GM18502 (cell line): ENCODE measurements around the gene IGFL1.
"Not testable (repeated sequence)": the region's sequence is repeated elsewhere in the genome, so short reads cannot be mapped to it uniquely, and the experiment has no call there.

Experiments used
- ATAC-seq: cut with Tn5 transposase; IDR thresholded peaks from one replicate; pipeline ENCODE4 v1.9.1; 2021; ENCODE audit warnings: mild to moderate bottlenecking; ENCODE audit not compliant: unreplicated experiment, poor library complexity

The IGFL1 gene

DNA sequence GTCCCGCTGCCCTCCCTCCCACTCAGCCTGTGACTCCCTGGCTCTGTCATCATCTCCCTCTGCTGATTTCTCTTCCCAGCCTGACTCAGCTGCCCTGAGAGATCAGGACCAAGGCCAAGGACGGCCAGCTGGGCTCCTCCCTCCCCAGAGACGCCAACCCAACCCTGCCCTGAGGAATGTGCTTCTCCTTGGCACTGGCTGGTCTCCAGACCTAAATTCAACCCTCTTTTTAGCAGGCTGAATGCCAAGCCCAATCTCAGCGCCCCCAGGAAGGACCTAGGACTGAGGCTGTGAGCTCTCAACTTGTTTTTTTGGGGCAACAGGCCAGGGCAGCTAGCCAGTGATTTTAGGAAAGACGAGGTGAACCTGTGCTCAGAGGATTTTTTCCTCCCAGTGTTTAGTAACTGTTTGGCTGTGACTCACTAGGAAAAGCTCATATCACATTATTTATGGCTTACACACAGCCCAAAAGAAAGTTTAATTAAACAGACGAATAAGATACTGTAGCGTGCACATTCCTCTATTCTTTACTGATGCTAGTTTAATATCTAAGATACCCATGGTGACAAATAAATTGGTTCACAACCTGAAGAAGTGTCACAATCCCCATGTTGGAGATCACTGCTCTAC is 7.4 kb upstream of the IGFL1 start:
- ATAC-seq: no peak

DNA sequence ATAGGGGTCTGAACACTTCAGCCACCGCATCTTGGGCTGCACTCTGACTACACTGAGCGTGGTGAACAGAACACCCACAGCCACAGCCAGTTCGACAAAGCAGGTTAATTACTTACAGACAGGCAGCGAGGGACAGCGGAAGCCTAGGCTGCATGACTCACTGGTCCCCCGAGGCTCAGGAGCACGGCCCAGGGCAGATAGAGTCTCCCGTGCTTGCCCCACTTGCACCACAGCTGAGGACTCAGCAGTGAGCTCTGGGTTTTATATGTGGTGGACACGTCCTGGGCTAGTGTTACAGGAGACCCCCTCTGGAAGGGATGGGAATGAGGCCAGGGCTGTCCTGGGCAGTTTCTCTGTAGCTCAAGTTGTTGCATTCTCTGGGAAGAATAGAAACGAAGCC is 5.8 kb upstream of the IGFL1 start:
- not testable (repeated sequence) for ATAC-seq

DNA sequence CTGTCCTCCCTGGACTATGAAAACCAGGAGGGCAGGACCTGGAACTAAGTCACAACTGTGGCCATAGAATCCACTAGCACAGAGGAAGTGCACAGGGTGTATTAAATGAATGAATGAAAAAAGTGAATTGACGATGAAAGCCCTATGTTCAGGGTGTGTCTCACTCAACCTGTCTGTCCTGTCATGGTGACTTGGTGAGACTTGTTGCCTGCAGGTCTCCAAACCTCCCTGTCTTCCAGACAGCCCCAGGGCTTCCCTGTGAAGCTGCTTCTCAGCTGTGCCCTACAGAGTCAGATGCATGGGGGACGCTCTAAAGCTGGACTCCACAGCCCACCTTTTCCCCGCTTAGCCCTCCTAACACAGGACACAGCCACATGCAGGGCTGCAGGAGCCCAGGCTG is 4.8 kb upstream of the IGFL1 start:
- no peak for ATAC-seq

DNA sequence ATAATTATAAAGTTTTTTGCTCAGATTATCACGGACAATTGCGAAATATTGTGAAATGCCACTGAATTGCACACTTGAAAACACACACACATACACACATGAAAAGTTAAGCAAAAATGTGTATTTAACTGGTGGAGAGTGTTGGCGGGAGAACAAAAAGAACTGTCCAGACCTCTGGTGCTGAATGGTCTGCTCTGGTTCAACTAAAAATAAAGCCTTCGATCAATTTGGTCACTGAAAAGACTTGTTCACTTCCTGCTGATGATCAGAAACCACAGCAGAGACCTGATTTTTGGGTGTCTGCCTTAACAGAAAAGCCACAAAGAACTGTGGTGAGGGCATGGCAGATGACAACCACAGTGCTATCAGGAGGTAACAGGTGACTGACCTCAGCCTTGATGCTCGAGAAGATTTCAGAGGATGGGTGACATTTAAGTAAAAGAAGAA is 4.0 kb upstream of the IGFL1 start:
- ATAC-seq: no peak

DNA sequence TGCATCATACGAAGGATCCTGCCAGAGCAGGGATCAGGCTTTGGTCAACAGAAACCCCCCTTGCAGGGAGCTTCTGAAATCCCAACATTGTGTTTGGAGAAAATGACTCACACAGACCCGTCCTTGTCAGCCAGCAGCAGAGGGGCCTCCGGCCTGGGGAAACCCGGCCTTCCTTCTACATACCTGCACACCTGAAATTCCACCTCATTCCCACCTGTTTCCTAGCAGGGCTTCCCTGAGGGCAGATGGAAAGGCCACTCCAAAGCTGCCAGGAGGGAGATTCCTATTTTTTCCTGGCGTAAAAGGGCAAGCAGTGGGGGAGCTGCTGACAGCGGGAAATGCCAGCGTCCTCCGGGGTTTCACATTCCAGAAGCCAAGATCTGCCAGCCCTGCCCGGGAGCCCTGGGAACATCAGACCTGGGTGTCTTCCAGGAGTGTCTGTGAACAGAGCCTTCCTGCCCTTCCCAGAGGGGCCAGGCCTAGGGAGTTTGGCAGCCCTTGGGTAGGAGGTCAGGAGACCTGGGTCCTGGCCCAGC is 3.0 kb upstream of the IGFL1 start:
- no peak for ATAC-seq

DNA sequence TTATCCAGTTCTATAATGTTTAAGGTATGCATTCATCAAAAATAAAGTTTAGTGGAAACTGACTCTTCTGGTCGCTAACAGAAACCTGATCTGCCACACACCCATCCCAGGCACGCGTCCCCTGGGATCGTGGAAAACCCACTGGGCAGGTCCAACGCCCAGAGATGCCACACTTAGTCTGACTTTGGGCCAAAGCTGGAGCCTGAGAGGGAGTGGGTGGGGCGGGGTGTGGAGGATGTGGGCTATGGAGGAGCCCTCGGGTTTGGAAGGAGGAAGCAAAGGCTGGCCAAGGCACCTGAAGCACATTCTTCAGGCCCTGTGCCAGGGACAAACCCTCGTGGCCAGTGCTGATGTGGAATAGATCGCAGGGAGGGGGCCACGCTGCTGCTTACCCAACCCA is 2.5 kb downstream of the IGFL1 start:
- no peak for ATAC-seq

DNA sequence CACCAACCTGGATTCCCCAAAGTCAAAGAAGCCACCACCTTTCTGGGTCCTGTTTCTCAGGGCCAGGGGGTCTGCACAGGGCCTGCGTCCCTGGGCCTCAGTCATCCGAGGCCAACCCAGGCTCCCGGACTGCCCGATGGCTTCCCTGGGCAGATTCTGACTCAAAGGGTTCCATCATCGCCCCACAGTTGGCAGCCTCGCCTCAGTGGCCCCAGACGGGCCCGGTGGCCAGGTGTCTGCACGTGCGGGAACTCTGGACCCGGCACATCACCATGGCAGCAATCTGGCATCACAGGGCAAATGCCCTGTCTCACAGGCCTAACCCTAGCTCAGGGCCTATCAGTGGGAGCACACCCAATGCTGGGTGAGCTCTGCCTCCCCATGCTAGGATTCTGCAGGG is 2.9 kb downstream of the IGFL1 start:
- ATAC-seq: no peak

DNA sequence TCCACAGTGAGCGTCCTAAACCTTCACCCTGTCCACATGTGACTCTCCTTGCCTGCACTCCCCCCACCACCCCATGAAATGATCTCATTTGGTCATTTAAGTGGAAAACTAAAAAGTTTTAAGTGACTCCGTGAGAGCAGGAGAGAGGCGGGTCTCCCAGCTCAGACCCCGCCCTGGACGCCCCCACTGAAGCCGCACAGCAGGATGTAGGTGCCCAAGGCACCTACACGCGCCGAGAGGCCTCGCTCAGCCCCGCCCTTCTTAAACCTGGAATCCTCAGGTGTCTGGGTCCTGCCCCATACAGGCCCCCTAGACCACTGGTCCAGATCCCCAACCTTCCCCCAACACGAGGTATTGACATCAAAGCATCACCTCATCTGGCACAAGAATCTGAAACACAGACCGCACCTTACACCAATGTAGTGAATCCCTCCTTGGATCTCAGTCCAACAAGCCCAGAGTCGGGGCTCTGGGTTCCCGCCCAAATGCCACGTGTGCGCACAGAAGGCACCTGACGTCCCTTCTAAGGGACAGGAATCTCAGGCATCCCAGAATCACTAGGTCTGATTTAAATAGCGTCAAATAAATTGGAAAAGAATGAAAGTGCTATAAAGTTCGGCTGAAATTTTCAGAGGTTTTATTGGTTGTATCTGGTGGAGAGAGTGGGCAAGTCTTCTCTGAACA is 3.5 kb downstream of the IGFL1 start:
- ATAC-seq: no peak

DNA sequence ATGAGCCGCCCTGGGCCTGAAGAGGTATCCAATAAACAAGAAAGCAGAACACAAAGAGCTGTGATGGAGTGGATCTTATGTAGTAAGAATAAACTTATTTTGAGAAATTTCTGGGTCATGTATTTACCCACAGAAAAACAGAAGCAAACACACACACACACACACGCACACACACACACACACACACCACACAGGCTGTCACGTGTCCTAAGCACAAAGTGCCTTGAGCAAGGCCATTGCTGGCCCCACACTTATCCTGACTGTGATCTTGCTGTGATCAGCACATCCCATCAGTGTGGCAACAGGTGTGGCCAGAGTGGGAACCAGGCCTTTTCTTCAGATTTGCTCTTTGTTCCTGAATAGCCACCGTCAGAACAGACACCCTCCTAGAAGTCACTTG is 4.3 kb downstream of the IGFL1 start:
- ATAC-seq: not testable (repeated sequence)

DNA sequence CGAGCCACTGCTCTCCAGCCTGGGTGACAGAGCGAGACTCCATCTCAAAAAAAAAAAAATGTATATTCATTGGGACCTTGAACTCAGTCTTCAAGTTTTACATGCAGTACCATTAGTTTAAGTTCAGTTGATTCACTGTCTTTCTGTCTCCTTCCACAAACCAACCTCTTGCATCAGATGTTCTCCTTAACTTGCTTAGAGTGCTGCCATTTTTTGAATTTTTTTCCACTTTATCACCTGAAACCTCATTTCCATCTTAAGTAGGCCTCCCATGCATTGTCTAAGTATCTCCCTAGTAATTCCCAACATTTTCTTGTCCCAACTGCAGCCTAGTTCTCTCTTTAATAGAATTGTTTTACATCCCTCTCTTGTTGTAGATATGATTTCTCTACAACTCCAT is 8.6 kb downstream of the IGFL1 start:
- not testable (repeated sequence) for ATAC-seq

DNA sequence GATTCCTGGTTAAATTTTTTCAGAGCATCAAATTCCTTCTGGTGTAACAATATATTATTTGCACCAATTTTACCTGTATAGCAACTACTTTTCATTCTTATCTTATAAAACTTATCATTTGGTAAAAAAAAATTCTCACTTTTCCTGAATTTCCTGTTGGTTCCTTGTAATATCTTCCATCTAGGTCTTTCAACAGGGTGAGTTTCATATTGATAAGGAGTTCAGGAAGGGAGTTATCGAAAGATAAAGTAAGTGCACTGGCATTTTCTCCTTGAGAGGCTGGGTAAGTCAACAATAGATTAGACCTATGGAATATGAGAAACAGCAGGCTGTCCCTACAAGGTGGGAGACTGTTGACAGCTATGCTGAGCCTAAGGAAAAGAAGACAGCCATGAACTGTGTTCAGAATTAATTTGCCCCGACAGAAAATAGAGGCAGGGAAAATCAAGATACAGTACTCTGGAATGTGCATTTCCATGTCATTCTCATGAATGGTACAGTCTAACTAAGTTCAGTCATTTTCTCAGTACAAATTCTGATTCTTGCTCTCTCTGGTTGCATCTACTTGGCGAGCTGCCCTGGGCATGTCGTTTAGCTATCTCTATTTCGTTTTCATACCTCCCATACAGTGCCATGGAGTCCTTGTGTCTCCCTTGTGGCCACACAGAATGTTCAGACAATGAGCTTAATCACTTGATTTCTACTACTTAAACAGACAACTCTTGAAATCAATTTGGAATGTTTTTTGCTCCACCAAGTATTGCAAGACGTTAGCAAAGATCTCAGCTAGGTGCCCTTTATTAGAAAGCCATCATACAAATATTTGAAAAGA is 9.9 kb downstream of the IGFL1 start:
- ATAC-seq: no peak

DNA sequence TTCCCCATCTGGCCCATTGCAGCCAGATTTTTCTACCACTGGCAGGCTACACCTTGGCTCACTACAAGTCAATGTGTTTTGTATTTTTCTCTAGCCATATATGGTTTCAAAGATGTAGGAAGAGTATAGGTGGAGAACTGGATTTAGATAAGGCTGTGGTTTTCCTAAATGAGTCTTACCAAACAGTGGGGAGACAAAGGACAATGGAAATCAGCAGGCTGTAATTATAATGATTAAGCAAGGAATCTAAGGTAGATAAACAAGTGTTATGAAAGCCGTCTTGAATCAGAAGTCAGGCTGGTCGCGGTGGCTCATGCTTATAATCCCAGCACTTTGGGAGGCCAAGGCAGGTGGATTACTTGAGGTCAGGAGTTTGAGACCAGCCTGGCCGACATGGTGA is 11.2 kb downstream of the IGFL1 start:
- ATAC-seq: no peak

DNA sequence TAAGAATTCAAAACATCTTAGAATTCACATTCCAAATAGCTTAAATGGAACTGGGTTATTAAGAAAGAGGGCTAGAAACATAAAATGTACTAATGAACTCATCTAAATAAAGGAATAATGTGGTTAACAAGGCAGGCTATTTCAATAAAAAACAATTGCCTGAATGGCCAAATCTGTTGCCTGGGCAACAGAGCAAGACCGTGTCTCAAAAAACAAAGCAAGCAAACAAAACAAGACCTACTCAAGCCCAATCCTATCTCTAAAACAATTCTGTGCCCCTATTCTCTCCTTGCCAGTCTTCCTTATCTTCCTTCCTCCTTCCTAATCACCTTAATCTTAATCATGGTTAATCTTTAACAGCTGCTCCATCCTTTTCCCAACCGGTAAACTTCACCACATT is 12.1 kb downstream of the IGFL1 start:
- no peak for ATAC-seq

DNA sequence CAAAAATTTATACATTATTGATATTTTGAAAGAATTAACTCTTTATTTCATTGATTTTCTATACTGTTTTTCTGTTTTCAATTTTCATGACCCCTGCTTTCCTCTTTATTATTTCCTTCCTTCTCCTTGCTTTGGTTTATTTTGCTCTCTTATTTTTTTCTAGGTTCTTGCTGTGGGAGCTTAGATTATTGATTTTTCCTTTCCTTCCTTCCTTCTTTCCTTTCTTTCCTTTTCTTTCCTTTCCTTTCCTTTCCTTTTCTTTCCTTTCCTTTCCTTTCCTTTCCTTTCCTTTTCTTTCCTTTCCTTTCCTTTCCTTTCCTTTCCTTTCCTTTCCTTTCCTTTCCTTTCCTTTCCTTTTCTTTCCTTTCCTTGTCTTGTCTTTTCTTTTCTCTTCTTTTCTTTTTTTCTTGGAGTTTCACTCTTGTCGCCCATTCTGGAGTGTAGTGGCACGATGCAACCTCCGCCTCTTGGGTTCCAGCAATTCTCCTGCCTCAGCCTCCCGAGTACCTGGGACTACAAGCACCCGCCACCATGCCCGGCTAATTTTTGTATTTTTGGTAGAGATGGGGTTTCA is 13.6 kb downstream of the IGFL1 start:
- not testable (repeated sequence) for ATAC-seq

DNA sequence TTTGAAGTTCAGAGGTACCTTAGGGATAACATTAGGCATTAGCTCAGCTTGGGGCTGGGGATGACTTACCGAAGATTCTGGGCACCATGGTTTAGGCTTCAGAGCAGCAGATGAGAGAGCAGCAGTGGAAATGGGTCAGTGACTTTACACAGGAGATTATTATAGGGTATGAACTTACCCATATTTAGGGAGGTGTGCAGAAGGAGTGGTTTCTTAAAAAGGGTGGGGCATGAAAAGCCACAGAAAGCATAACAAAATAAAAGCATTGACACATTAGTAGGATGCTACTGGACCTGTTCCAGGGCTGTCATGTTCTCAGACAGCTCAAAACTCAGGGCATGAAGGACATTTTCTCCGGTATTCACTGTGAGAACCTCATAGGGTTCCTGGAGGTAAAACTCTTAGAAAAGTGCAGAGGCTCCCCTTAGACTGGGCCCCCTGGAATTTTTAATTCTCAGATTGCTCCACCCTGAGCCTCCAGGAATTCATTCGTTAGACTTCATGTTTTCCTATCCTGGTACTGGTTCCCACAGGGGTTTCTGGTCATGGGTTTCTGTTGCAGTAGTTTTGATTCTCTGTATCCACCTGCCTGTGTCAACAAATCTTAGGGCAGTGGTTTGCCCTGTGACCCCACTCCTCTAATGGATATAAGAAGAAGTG is 20.7 kb downstream of the IGFL1 start:
- no peak for ATAC-seq

DNA sequence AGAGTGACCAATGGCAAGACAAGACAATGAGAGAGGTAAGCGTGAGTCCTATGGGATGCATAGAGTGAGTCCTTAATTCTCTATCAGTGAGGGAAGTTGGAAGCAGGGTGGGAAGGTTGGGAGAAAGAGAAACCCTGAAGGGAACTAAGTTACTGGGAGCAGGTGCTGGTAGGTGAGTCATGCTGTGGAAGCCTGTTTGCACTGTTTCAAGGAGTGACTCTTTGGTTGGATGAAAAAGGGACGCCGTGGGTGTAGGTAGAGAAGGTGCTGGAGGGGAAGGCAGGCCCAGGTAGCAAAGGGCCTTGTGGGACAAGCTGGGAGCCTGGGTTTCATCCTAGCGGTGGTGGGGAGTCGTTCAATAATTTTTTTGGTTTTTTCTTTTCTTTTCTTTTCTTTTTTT is 21.9 kb downstream of the IGFL1 start:
- no peak for ATAC-seq

DNA sequence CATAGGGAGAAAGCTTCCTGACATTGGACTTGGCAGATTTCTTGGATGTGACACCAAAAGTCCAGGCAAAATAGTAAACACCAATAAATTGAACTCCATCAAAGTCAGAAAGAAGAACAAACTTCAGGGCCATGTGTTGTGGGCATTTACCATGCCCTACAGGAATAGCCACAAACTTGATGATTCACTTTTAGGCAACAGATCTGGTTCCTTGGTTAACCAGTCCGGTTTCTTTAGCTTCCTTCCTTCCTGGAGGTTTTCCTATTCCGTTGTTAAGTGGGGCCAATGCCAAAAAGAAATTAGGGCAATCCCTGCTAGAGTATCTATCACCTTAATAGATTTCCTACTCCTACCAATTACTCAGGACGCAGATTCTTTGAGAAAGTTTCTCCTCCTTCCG is 25.2 kb downstream of the IGFL1 start:
- no peak for ATAC-seq

DNA sequence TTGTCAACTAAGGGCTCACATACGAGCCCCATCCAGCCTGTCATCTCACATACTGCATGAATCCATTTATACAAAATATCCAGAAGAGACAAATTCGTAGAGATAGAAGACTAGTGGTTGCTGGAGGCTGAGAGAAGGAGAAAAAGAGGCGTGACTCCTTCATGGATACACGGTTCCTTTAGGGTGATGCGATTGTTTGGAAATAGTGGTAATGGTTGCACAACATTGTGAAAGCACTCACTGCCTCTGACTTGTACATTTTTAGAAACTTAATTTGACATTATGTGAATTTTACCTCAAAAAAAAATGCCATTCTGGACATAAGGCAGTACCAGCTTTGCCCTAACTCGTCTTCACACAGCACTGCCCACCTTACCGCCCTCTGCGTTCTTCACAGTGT is 27.3 kb downstream of the IGFL1 start:
- no peak for ATAC-seq

DNA sequence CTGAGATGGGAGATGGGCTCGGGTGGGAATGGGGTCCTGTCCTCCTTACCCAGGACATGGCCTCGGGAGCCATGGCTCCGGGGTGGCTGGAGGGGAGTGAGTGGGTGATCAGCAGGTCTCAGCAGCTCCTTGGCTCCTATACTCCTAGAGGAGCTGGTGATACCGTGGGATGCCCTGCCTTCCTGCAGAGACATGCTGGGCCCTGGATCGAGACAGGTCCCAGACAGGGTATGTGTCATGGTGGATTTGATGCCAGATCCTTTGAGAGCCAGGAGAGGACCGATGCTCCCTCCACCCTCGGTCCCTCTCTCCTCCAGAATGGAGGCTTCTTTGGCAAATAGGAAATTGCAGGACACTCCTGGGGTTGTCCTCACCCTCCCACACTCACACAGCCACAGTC is 32.0 kb downstream of the IGFL1 start:
- not testable (repeated sequence) for ATAC-seq

DNA sequence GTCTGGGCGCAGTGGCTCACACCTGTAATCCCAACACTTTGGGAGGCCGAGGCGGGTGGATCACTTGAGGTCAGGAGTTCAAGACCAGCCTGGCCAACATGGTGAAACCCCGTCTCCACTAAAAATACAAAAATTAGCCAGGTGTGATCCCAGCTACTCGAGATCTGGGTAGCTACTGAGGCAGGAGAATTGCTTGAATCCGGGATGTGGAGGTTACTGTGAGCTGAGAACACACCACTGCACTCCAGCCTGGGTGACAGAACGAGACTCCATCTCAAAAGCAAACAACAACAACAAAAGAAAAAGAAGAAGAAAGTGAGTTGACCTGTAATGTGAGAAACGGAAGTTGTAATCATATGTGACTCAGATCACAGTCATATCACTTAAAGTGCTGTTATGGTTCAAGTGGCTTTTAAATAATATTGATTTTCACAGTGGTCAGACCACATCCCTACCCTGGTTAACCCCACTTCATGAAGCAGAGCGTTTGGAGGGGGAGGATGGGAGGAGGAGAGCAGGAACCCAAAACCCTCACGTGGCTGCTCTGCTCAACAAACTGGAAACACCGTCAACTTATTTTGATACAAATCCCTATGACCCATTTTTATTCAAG is 33.2 kb downstream of the IGFL1 start:
- ATAC-seq: peak; percentile 65
